Measurements from ENCODE around the gene DNAJC15.
"Not testable (repeated sequence)": the region's sequence is repeated elsewhere in the genome, so short reads cannot be mapped to it uniquely, and the experiment has no call there.

DNAJC15 gene

GRCh38 chr13:43019811-43020210 lies 3.6 kb upstream of the DNAJC15 start:
- CTCF ChIA-PET = no interaction called here

GRCh38 chr13:43020794-43021193 lies 2.6 kb upstream of the DNAJC15 start:
- no peaks in the 10 kb centered on the region for H3K9me3 Mint-ChIP-seq
- H3K4me1 Mint-ChIP-seq = peaks cover 21% of the 10 kb centered on the region
- no peak for DNase-seq
- H3K27me3 Mint-ChIP-seq = peaks cover 9% of the 10 kb centered on the region
- no peak overlapping the region for H3K27ac Mint-ChIP-seq
- H3K36me3 Mint-ChIP-seq = peaks cover 4% of the 10 kb centered on the region
- no peak overlapping the region for H3K4me3 Mint-ChIP-seq
- CTCF ChIA-PET = no interaction called here

More at GRCh38 chr13:43019811-43020210, 3.6 kb upstream of the DNAJC15 start:
- DNase-seq = no peak
- peaks cover 4% of the 10 kb centered on the region for H3K36me3 Mint-ChIP-seq
- peaks cover 9% of the 10 kb centered on the region for H3K27me3 Mint-ChIP-seq
- H3K27ac Mint-ChIP-seq = no peak overlapping the region
- H3K4me1 Mint-ChIP-seq = peaks cover 16% of the 10 kb centered on the region
- no peaks in the 10 kb centered on the region for H3K9me3 Mint-ChIP-seq
- no peak overlapping the region for H3K4me3 Mint-ChIP-seq

- Mint-ChIP-seq H3K27ac (no peak overlapping the region), H3K4me3 (no peak overlapping the region)
These were observed 1.3 kb upstream of the DNAJC15 start for GRCh38 chr13:43021926-43022670.

GRCh38 chr13:43022934-43023288 lies 475 bp upstream of the DNAJC15 start:
- CTCF ChIA-PET = interaction anchor here (0.7 to 2.5 kb wide), 7 partner anchors 9 to 53 kb away, joined by 3 to 7 read pairs (median 5); partner anchors contain the start of gene EPSTI1
- no peaks in the 10 kb centered on the region for H3K9me3 Mint-ChIP-seq
- peak overlapping the region; percentile 92 for H3K27ac Mint-ChIP-seq
- peaks cover 6% of the 10 kb centered on the region for H3K27me3 Mint-ChIP-seq
- peak overlapping the region; percentile 86 for H3K4me3 Mint-ChIP-seq
- no peak for DNase-seq
- peaks cover 6% of the 10 kb centered on the region for H3K36me3 Mint-ChIP-seq
- peaks cover 26% of the 10 kb centered on the region for H3K4me1 Mint-ChIP-seq

More at GRCh38 chr13:43021926-43022670, 1.3 kb upstream of the DNAJC15 start:
- H3K27me3 Mint-ChIP-seq = peaks cover 6% of the 10 kb centered on the region
- no peaks in the 10 kb centered on the region for H3K9me3 Mint-ChIP-seq
- CTCF ChIA-PET = interaction anchor here (1.1 to 2.5 kb wide), 2 partner anchors 21 to 29 kb away, joined by 5 read pairs; no protein-coding TSS in a partner anchor
- H3K4me1 Mint-ChIP-seq = peaks cover 23% of the 10 kb centered on the region
- no peak for DNase-seq
- H3K36me3 Mint-ChIP-seq = peaks cover 4% of the 10 kb centered on the region

- peaks cover 30% of the 10 kb centered on the region for H3K4me1 Mint-ChIP-seq
- peaks cover 6% of the 10 kb centered on the region for H3K27me3 Mint-ChIP-seq
- no peak overlapping the region for H3K27ac Mint-ChIP-seq
- no peak for DNase-seq
- peaks cover 21% of the 10 kb centered on the region for H3K36me3 Mint-ChIP-seq
- H3K9me3 Mint-ChIP-seq = no peaks in the 10 kb centered on the region
- CTCF ChIA-PET = no interaction called here
- H3K4me3 Mint-ChIP-seq = no peak overlapping the region
These were observed 2.9 kb downstream of the DNAJC15 start for GRCh38 chr13:43026262-43026661.

- DNase-seq = no peak
- Mint-ChIP-seq H3K4me3 (no peak overlapping the region), H3K9me3 (no peaks in the 10 kb centered on the region), H3K36me3 (peaks cover 42% of the 10 kb centered on the region), H3K27me3 (no peaks in the 10 kb centered on the region), H3K4me1 (peaks cover 14% of the 10 kb centered on the region), H3K27ac (no peak overlapping the region)
- CTCF ChIA-PET = interaction anchor here (0.7 kb wide), 1 partner anchor 18 kb away, joined by 3 read pairs; no protein-coding TSS in a partner anchor
These were observed 7.2 kb downstream of the DNAJC15 start for GRCh38 chr13:43030548-43030947.

- no peaks in the 10 kb centered on the region for H3K27me3 Mint-ChIP-seq
- H3K9me3 Mint-ChIP-seq = no peaks in the 10 kb centered on the region
- DNase-seq = no peak
- H3K36me3 Mint-ChIP-seq = peaks cover 45% of the 10 kb centered on the region
- no peak overlapping the region for H3K4me3 Mint-ChIP-seq
- no peak overlapping the region for H3K27ac Mint-ChIP-seq
- peaks cover 11% of the 10 kb centered on the region for H3K4me1 Mint-ChIP-seq
- CTCF ChIA-PET = interaction anchor here (1.0 kb wide), 1 partner anchor 1363 kb away, joined by 3 read pairs; no protein-coding TSS in a partner anchor
These were observed 8.5 kb downstream of the DNAJC15 start for GRCh38 chr13:43031881-43032280.

GRCh38 chr13:43033038-43033437 lies 9.7 kb downstream of the DNAJC15 start:
- no peak overlapping the region for H3K27ac Mint-ChIP-seq
- peaks cover 9% of the 10 kb centered on the region for H3K4me1 Mint-ChIP-seq
- H3K36me3 Mint-ChIP-seq = peaks cover 45% of the 10 kb centered on the region
- DNase-seq = no peak
- H3K27me3 Mint-ChIP-seq = no peaks in the 10 kb centered on the region
- no peaks in the 10 kb centered on the region for H3K9me3 Mint-ChIP-seq
- H3K4me3 Mint-ChIP-seq = no peak overlapping the region
- CTCF ChIA-PET = no interaction called here

GRCh38 chr13:43036351-43037250 lies 13.2 kb downstream of the DNAJC15 start:
- H3K9me3 Mint-ChIP-seq = no peaks in the 10 kb centered on the region
- CTCF ChIA-PET = interaction anchor here (1.2 to 1.5 kb wide), 2 partner anchors 8 to 11 kb away, joined by 3 to 4 read pairs; no protein-coding TSS in a partner anchor
- peaks cover 42% of the 10 kb centered on the region for H3K36me3 Mint-ChIP-seq
- peaks cover 7% of the 10 kb centered on the region for H3K4me1 Mint-ChIP-seq
- H3K27me3 Mint-ChIP-seq = no peaks in the 10 kb centered on the region
- no peak overlapping the region for H3K27ac Mint-ChIP-seq
- H3K4me3 Mint-ChIP-seq = no peak overlapping the region
- DNase-seq = no peak

- Mint-ChIP-seq H3K9me3 (no peaks in the 10 kb centered on the region), H3K27me3 (no peaks in the 10 kb centered on the region)
- no peak for DNase-seq
These were observed 16.6 kb downstream of the DNAJC15 start for GRCh38 chr13:43039966-43040365.

GRCh38 chr13:43040581-43041368 lies 17.4 kb downstream of the DNAJC15 start:
- CTCF ChIA-PET = interaction anchor here (1.1 kb wide), 1 partner anchor 70 kb away, joined by 3 read pairs; no protein-coding TSS in a partner anchor
- not testable (repeated sequence) for H3K4me3 Mint-ChIP-seq, H3K27ac Mint-ChIP-seq, H3K9me3 Mint-ChIP-seq, H3K27me3 Mint-ChIP-seq, DNase-seq
- Mint-ChIP-seq H3K4me1 (peaks cover 19% of the 10 kb centered on the region), H3K36me3 (peaks cover 31% of the 10 kb centered on the region)

More at GRCh38 chr13:43039966-43040365, 16.6 kb downstream of the DNAJC15 start:
- Mint-ChIP-seq H3K4me1 (peaks cover 12% of the 10 kb centered on the region), H3K4me3 (no peak overlapping the region), H3K27ac (no peak overlapping the region), H3K36me3 (peaks cover 33% of the 10 kb centered on the region)
- CTCF ChIA-PET = interaction anchor here (1.1 kb wide), 1 partner anchor 69 kb away, joined by 3 read pairs; no protein-coding TSS in a partner anchor

GRCh38 chr13:43041369-43041921 lies 18.1 kb downstream of the DNAJC15 start:
- H3K27ac Mint-ChIP-seq = no peak overlapping the region

GRCh38 chr13:43042410-43042921 lies 19.1 kb downstream of the DNAJC15 start:
- no peak overlapping the region for H3K4me3 Mint-ChIP-seq
- no peaks in the 10 kb centered on the region for H3K9me3 Mint-ChIP-seq
- DNase-seq = no peak
- H3K27ac Mint-ChIP-seq = no peak overlapping the region
- CTCF ChIA-PET = interaction anchor here (1.4 to 1.5 kb wide), 2 partner anchors 18 to 20 kb away, joined by 3 to 5 read pairs; no protein-coding TSS in a partner anchor
- H3K36me3 Mint-ChIP-seq = peaks cover 27% of the 10 kb centered on the region
- peaks cover 20% of the 10 kb centered on the region for H3K4me1 Mint-ChIP-seq
- H3K27me3 Mint-ChIP-seq = no peaks in the 10 kb centered on the region

More at GRCh38 chr13:43041369-43041921, 18.1 kb downstream of the DNAJC15 start:
- peaks cover 31% of the 10 kb centered on the region for H3K36me3 Mint-ChIP-seq
- H3K9me3 Mint-ChIP-seq = no peaks in the 10 kb centered on the region
- H3K27me3 Mint-ChIP-seq = no peaks in the 10 kb centered on the region
- peaks cover 20% of the 10 kb centered on the region for H3K4me1 Mint-ChIP-seq
- DNase-seq = no peak
- CTCF ChIA-PET = no interaction called here
- no peak overlapping the region for H3K4me3 Mint-ChIP-seq

All from activated naive CD4-positive, alpha-beta T cell treated with anti-CD3 and anti-CD28 coated beads, Interleukin-2, amount 10 ng/mL, durations not matched to agents 7 days and 5 days (primary cell).